NCI-H146 treated with DMSO at 0.1 percent for 48 hours (cell line): Measurements from ENCODE around the gene MAP3K12.
"Not testable (repeated sequence)": the region's sequence is repeated elsewhere in the genome, so short reads cannot be mapped to it uniquely, and the experiment has no call there.

Source experiments
- DNase-seq: peaks from one replicate; lab custom pipeline; 2025; ENCODE audit not compliant: unreplicated experiment; lab: John Stamatoyannopoulos, UW

The MAP3K12 gene

GRCh38 chr12:53443955-53444354, 55.3 kb downstream of the MAP3K12 start:
- DNase-seq = no peak

DNA sequence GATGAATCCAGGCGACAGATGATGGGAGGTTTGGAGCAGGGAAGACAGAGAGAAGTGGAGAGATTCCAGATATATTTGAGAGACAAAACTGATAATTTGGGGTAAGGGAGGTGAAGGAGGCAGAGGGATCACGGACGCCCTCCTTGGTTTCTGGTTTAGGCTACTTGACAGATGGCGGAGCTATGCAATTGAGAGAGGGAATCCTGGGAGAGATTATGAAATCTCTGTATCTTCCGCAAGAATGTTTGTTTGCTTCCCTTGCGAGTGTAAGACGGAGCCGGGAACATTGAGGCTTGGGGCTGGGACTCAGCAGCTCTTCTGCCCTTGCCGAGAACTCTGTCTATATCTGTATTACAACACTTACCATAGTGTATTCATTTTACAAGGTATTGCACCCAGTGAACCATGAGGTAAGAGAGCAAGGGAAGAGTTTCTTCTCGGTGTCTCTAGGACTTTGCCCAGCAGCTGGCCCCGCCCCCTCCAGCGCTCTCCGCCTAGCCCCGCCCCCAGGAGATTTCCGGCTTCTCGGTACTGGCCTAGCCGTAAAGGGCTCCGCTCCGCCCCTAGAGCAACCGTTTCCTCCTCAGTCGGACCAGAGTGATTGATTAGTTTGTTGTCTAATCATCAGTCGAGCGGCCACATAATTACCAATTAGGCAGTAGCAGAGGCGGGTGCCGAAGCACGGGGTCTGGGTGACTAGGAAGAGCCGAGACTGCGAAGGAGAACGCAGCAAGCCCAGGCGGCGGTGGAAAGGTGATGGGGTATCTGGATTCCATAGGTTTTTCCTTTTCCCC, 58.0 kb downstream of the MAP3K12 start, which contains the start of gene PRR13:
Gene PRR13 (plus strand): TSS at position 695 of the 794 bp plus-strand sequence. CDS start 981 bp downstream, outside the sequence.
- peak; percentile 99 for DNase-seq

DNA sequence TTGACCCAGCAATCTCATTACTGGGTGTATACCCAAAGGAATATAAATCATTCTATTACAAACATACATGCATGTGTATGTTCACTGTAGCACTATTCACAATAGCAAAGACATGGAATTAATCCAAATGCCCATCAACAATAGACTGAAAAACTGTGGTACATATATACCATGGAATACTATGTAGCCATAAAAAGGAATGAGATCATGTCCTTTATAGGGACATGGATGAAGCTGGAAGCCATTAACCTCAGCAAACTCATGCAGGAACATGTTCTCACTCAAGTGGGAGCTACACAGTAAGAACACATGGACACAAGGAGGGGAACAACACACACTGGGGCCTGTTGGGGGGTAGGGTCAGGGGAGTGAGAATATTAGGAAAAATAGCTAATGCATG, 59.7 kb downstream of the MAP3K12 start:
- DNase-seq = not testable (repeated sequence)

GRCh38 chr12:53435326-53435725, 63.9 kb downstream of the MAP3K12 start:
- DNase-seq = not testable (repeated sequence)

DNA sequence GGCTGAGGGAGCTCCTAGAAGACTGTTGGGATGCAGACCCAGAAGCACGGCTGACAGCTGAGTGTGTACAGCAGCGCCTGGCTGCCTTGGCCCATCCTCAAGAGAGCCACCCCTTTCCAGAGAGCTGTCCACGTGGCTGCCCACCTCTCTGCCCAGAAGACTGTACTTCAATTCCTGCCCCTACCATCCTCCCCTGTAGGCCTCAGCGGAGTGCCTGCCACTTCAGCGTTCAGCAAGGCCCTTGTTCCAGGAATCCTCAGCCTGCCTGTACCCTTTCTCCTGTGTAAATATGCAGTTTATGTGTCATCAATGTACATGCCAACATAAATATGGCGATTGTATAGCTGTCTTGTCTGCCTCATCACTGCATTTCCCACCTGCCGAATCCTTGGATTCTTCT, 68.1 kb downstream of the MAP3K12 start:
- DNase-seq = no peak

- no peak for DNase-seq
These were observed 69.1 kb downstream of the MAP3K12 start for GRCh38 chr12:53430116-53430515.
